Stimulated activated effector memory CD8-positive, alpha-beta T cell treated with anti-CD3 and anti-CD28 coated beads, Interleukin-12 subunit alpha, Interleukin-12 subunit beta, amount 100 ng/mL, for 72 hours (primary cell): Measurements from ENCODE around the gene TYW3.
"Not testable (repeated sequence)": the region's sequence is repeated elsewhere in the genome, so short reads cannot be mapped to it uniquely, and the experiment has no call there.

Experiments
- ATAC-seq: fragments of 150-1000 bp; cut with Tn5 transposase; 2 replicates; pipeline ENCODE4 v1.10.0; 2021
- DNase-seq, 2 donors: peaks; one replicate each; pipeline ENCODE4 v3.0.0; 2021 to 2022; ENCODE audit warnings: low spot score in 2 of 2
- H3K27ac Mint-ChIP-seq: one replicate; pipeline ENCODE4 v1.8.0; 2022; ENCODE audit warnings: mild to moderate bottlenecking, mixed read lengths
- H3K36me3 Mint-ChIP-seq: one replicate; pipeline ENCODE4 v1.8.0; 2022; ENCODE audit warnings: mild to moderate bottlenecking, mixed read lengths
- H3K4me1 Mint-ChIP-seq: one replicate; pipeline ENCODE4 v1.8.0; 2022; ENCODE audit warnings: mixed read lengths
- H3K4me3 Mint-ChIP-seq: one replicate; pipeline ENCODE4 v1.8.0; 2022; ENCODE audit warnings: mild to moderate bottlenecking, mixed read lengths
- H3K9me3 Mint-ChIP-seq: one replicate; pipeline ENCODE4 v1.8.0; 2022; ENCODE audit warnings: mixed read lengths

TYW3 gene

DNA sequence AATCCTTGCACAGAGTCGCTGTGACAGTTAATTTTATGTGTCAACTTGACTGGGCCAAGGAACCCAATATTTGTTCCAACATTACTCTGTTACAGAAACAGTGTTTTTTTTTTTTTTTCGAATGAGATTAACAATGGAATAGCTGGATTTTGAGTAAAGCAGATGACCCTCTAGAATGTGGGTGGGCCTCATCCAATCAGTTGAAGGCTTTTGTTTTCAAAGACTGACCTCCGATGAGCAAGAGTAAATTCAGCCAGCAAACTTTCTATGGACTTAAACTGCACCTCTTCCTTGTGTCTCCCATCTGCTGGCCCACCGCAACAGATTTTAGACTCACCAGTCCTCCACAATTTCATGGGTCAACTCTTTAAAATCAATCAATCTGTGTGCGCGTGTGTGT lies 17.1 kb upstream of the TYW3 start:
- Mint-ChIP-seq H3K4me1 (peaks cover 6% of the 10 kb centered on the region), H3K4me3 (no peak overlapping the region), H3K9me3 (no peaks in the 10 kb centered on the region), H3K27ac (no peak overlapping the region), H3K36me3 (peaks cover 37% of the 10 kb centered on the region)
- no peak for ATAC-seq
- DNase-seq: no peak

DNA sequence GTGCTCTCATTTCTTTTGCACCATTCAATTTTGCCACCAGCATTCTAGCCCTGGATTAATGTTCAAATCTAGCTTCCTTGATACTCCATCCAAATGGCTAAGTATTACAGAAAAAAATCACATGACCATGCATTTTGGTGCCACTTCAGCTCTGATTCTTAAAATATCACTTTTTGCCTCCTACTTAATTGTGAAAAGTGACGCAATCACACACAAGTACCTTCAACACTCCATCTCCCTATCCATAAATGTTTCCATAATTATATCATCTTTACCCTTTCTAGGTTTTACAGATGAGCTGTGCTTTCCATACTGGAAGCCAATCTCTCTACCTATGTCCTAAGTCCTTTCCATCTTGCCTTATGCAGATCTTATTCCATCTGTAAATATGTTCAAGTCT lies 16.1 kb upstream of the TYW3 start:
- Mint-ChIP-seq H3K4me3 (no peak overlapping the region), H3K36me3 (peaks cover 37% of the 10 kb centered on the region), H3K27ac (no peak overlapping the region), H3K4me1 (peaks cover 9% of the 10 kb centered on the region), H3K9me3 (no peaks in the 10 kb centered on the region)
- DNase-seq (no peak), ATAC-seq (no peak)

DNA sequence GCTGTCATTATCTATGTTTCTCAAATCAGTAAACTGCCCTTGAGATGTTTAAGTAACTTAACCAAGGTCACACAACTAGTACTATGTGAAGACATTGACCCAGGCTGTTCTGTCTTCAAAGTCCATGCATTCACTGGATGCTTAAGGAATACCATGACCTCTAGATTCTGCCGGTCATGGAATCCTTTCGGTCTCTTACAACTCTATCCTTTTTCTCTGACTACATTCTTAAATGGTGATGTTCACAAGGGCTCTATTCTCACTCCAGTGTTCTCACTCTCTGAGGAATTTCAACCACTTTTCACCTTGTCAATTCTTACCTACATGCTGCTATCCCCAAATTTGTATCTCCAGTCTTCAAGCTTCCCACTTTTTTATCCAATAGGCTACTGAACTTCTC lies 15.3 kb upstream of the TYW3 start:
- ATAC-seq: no peak

DNA sequence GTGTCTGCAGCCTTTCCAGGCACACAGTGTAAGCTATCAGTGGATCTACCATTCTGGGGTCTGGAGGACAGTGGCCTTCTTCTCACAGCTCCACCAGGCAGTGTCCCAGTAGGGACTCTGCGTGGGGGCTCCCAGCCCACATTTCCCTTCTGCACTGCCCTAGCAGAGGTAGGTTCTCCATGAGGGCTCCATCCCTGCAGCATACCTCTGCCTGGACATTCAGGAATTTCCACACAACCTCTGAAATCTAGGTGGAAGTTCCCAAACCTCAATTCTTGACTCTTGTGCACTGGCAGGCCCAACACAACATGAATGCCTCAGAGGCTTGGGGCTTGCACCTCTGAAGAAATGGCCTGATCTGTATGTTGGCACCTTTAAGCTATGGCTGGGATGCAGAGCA lies 6.9 kb upstream of the TYW3 start:
- H3K9me3 Mint-ChIP-seq: no peaks in the 10 kb centered on the region
- ATAC-seq (no peak), DNase-seq (no peak)
- no peak overlapping the region for H3K27ac Mint-ChIP-seq
- peaks cover 22% of the 10 kb centered on the region for H3K4me1 Mint-ChIP-seq
- H3K36me3 Mint-ChIP-seq: peaks cover 51% of the 10 kb centered on the region
- no peak overlapping the region for H3K4me3 Mint-ChIP-seq

More for the DNA sequence above, 15.3 kb upstream of the TYW3 start:
- Mint-ChIP-seq H3K4me3 (no peak overlapping the region), H3K9me3 (no peaks in the 10 kb centered on the region), H3K27ac (no peak overlapping the region), H3K36me3 (peaks cover 42% of the 10 kb centered on the region), H3K4me1 (peaks cover 9% of the 10 kb centered on the region)
- no peak for DNase-seq

DNA sequence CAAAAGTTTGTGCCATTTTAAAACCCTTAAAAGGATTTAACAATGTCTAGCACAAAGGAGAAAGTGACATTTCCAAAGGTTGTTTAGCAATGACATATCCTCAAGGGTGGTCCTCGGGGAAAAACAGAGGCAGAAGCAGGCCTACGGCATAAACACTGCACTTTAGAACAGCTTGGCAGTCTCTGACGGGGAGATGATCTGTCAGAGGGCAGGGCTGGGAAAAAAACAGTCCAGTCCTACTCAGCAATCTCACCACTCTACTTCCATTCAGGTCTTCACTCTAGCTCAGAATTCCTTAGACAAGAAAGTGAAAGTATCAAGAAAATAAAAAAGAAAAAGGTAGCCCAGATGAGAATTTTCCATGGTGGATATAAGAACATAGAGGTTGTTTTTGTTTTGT lies 4.2 kb upstream of the TYW3 start:
- Mint-ChIP-seq H3K4me3 (no peak overlapping the region), H3K27ac (no peak overlapping the region)
- DNase-seq: no peak

DNA sequence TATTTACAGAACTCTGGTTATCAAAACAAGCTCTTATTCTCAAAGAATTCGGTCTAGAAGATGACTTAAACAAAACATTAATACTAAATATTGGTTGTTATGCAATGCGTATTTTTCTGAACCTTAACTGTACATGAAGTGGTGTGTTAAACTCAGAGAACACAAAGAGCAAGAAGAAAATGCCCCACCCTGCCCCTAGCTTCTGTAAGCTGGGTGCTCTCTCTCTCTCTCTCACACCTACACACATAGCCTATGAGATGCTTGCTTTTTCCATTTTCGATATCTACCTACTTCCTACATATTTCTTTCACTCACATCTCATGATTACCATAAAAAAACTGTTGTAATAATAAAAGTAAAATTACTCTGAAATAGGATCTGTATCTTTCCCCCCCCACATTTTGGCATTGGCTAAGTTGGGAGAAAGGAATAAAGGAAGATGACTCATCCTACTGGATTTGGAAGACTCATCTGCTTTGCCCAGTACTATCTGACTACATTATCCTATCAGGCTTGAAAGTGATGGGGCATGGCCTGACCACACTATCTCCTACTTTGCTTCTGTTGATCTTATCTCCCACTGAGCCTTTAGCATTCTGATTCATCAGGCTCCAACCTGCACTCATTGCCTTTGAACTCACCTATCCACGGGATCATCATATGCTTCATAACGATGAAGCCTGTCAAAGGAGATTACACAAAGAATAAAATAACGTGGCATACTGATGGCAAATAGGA lies 3.0 kb upstream of the TYW3 start:
- DNase-seq: no peak
- Mint-ChIP-seq H3K9me3 (no peaks in the 10 kb centered on the region), H3K27ac (peak overlapping the region; percentile 26), H3K4me1 (peaks cover 34% of the 10 kb centered on the region), H3K4me3 (no peak overlapping the region), H3K36me3 (peaks cover 26% of the 10 kb centered on the region)
- ATAC-seq: peak; percentile 11

More for the DNA sequence above, 4.2 kb upstream of the TYW3 start:
- Mint-ChIP-seq H3K36me3 (peaks cover 36% of the 10 kb centered on the region), H3K4me1 (peaks cover 25% of the 10 kb centered on the region), H3K9me3 (no peaks in the 10 kb centered on the region)
- no peak for ATAC-seq

DNA sequence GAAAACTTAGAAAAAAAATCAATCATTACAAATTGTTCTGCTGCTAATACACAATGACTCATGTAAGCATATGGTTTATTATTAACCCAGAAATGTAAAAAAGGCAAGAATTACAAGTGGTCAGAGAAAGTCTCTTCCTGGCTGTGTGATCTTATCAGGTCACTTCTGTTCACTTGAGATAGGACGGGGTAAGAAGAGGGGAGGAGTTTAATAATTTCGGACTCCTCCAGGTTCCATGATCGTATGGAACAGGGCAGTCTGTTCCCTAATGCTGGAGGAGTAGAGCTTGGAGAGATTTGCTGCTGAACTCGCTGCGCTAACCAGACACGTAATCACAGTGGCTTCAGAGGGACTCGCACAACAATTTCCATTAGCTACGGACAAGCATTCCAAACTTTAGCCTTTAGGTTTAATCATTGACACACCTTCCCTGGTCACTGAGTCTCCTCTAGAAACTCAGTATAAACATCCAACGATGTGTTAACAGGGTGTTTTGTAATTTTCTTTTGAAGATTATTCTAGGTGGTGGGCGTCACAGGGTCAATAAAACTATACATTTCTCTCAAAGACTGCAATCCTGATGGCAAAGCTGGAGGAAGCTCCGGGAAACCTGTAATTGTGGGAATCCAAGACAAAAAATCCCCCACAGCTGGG lies 1.4 kb upstream of the TYW3 start:
- no peaks in the 10 kb centered on the region for H3K9me3 Mint-ChIP-seq
- DNase-seq: no peak
- no peak for ATAC-seq
- H3K4me1 Mint-ChIP-seq: peaks cover 39% of the 10 kb centered on the region
- H3K4me3 Mint-ChIP-seq: peak overlapping the region; percentile 88
- H3K27ac Mint-ChIP-seq: peak overlapping the region; percentile 62
- H3K36me3 Mint-ChIP-seq: peaks cover 19% of the 10 kb centered on the region

DNA sequence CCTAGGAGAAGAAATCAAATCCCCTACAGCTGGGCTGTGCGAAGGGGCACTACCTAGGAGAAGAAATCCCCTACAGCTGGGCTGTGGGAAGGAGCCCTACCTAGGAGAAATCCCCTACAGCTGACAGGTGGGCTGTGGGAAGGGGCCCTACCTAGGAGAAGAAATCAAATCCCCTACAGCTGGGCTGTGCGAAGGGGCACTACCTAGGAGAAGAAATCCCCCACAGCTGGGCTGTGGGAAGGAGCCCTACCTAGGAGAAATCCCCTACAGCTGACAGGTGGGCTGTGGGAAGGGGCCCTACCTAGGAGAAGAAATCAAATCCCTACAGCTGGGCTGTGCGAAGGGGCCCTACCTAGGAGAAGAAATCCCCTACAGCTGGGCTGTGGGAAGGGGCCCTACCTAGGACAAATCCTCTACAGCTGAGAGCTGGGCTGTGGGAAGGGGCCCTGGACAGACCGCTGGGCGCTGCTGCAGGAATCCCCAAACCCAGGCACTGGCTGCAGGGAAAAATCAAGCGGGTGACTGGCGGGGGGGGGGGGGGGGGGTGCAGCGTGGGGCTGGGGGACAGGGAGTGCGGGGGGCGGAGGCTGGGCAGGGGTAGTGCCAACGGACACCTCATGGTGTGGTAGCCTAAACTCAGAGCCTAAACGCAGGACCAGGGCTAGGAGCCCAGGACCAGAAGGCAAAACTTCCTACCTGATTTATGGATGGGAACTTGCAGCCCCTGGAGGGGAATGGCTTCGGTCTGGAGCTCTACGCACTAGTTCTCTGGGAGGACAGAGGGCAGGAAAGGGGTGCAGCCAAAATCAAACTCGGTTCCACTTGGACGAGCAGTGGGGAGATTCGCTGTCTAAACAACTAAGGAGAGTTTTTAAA lies 643 bp upstream of the TYW3 start:
- peak overlapping the region; percentile 88 for H3K4me3 Mint-ChIP-seq
- not testable (repeated sequence) for DNase-seq, H3K9me3 Mint-ChIP-seq
- peaks cover 39% of the 10 kb centered on the region for H3K4me1 Mint-ChIP-seq
- H3K36me3 Mint-ChIP-seq: peaks cover 26% of the 10 kb centered on the region
- peak; percentile 32 for ATAC-seq
- H3K27ac Mint-ChIP-seq: peak overlapping the region; percentile 96

DNA sequence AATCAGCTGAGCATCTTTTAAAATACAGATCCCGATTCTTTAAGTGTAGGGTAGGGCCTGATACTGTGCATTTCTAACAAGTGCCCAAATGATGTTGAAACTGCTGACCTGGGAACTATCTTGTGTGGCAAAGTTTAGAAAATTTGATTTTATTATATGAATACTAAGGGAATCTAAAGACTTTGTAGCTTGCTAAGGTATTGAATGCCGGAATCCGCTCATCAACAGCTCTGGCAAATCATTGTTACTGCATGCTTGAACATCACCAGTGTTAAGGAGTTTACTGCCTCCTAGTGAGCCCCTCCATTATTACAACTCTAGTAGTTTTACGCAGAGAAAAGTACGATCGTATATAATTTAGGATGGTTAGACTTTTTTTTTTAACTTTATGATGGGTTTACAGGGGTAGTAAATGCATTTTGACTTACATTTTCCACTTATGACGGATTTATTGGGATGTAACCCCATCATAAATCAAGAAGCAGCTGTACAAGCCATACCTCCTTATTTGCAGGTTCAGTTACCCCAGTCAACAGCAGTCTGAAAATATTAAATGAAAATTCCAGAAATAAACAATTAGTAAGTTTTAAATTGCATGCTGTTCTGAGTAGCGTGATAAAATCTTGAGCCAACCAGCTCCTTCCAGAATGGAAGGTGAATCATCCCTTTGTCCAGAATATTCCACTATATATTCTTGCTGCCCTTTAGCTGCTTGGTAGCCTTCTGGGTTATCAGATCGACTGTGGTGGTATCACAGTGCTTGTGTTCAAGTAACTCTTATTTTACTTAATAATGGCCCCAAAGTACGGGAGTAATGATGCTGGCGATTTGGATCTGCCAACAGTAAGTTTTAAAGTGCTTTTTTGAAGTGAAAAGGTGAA lies 892 bp downstream of the TYW3 start:
- peaks cover 41% of the 10 kb centered on the region for H3K36me3 Mint-ChIP-seq
- H3K4me3 Mint-ChIP-seq: peak overlapping the region; percentile 88
- peak; percentile 70 for ATAC-seq
- H3K27ac Mint-ChIP-seq: peak overlapping the region; percentile 96
- peak; percentile 18 to 57 for DNase-seq
- H3K4me1 Mint-ChIP-seq: peaks cover 33% of the 10 kb centered on the region
- no peaks in the 10 kb centered on the region for H3K9me3 Mint-ChIP-seq

DNA sequence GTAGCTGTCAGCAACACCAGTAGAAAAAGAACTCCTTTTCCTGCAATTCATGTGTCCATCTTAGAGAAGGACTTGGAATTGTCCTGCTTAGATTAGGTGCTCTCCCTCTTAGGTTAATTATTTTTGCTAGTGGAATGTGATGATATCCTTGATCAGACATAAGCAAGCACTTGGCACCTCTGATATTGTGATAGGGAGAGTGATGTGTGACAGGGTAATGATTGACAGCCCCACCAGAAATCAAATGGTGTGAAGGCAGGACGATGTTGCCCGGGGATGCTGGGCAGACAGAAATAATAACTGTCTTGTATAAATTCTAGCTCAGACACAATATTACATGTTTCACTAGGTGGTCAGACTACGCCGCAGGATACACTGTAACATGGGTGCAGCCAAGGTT lies 4.4 kb downstream of the TYW3 start:
- no peak for ATAC-seq

DNA sequence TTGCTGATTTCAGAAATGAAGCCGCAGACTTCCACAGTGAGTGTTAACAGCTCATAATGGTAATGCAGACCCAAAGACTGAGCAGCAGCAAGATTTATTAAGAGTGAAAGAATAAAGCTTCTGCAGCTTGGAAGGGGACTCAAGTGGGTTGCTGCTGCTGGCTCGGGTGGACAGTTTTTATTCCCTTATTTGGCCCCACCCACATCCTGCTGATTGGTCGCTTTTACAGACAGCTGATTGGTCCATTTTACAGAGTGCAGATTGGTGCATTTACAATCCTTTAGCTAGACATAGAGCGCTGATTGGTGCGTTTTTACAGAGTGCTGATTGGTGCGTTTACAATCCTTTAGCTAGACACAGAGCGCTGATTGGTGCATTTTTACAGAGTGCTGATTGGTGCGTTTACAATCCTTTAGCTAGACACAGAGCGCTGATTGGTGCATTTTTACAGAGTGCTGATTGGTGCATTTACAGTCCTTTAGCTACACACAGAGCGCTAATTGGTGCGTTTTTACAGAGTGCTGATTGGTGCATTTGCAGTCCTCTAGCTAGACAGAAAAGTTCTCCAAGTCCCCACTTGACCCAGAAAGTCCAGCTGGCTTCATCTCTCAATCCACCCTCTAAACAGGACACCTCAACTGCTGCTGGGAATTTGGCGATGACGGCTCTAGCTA lies 7.5 kb downstream of the TYW3 start:
- H3K4me3 Mint-ChIP-seq, ATAC-seq, DNase-seq, H3K9me3 Mint-ChIP-seq, H3K27ac Mint-ChIP-seq, H3K4me1 Mint-ChIP-seq: not testable (repeated sequence)
- peaks cover 78% of the 10 kb centered on the region for H3K36me3 Mint-ChIP-seq

More for the DNA sequence above, 4.4 kb downstream of the TYW3 start:
- Mint-ChIP-seq H3K4me3 (no peak overlapping the region), H3K36me3 (peaks cover 74% of the 10 kb centered on the region), H3K4me1 (peaks cover 14% of the 10 kb centered on the region), H3K9me3 (peaks cover 3% of the 10 kb centered on the region), H3K27ac (no peak overlapping the region)
- DNase-seq: no peak

DNA sequence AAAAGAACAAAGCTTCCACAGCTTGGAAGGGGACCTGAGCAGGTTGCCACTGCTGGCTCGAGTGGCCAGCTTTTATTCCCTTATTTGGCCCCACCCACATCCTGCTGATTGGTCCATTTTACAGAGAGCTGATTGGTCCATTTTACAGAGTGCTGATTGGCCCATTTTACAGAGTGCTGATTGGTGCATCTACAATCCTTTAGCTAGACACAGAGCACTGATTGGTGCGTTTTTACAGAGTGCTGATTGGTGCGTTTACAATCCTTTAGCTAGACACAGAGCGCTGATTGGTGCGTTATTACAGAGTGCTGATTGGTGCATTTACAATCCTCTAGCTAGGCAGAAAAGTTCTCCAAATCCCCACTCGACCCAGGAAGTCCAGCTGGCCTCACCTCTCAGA lies 12.3 kb downstream of the TYW3 start:
- peaks cover 65% of the 10 kb centered on the region for H3K36me3 Mint-ChIP-seq
- ATAC-seq: not testable (repeated sequence)

DNA sequence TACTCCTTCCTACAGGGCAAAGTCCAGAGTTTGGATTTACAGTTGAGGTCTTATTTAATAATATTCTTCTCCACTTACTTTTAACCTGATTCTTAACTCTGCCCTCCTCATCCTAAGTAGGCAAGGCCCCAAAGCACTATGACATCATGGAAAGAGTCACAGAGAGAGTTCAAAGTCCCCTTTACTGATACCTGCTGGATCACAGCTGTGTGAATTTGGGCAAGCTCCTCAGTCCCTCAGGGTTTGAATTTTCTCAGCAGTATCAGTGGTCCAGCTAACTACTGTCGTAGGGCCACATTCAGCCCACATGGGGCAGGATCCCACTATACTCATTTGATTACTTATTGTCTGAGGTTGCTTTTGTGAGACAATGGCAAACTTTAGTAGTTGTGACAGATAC lies 16.0 kb downstream of the TYW3 start:
- no peak for ATAC-seq
- Mint-ChIP-seq H3K4me1 (peaks cover 8% of the 10 kb centered on the region), H3K27ac (peak overlapping the region; percentile 70), H3K4me3 (no peak overlapping the region), H3K9me3 (no peaks in the 10 kb centered on the region), H3K36me3 (peaks cover 78% of the 10 kb centered on the region)
- no peak for DNase-seq

More for the DNA sequence above, 12.3 kb downstream of the TYW3 start:
- not testable (repeated sequence) for DNase-seq, H3K4me3 Mint-ChIP-seq, H3K27ac Mint-ChIP-seq, H3K4me1 Mint-ChIP-seq, H3K9me3 Mint-ChIP-seq

DNA sequence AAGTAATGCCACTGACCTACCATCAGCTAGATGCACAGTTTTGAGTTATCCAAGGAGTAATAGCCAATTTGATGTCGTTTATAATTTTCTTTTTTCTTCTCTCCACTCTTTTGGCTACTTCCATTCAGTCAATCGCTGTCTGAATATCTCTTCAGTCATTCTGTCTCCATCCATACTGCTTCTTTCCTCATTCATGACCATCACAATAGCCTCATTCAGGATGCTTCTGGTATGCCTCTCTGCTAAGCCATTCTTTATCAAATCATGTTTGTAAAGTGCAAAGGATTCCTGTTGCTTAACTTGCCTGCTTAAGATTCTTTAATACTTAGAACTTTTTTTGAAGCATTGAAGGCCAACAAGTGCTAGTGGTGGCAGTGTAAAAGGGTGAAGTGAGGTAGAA lies 20.2 kb downstream of the TYW3 start:
- Mint-ChIP-seq H3K9me3 (peaks cover 3% of the 10 kb centered on the region), H3K36me3 (peaks cover 83% of the 10 kb centered on the region), H3K4me1 (no peaks in the 10 kb centered on the region), H3K27ac (no peak overlapping the region), H3K4me3 (no peak overlapping the region)
- no peak for ATAC-seq
- no peak for DNase-seq
